K562 (cell line): ENCODE measurements around the gene IPP. TPM values are rescaled to one million over a fixed set of nuclear protein-coding genes. Genes with fewer than 3 reads are reported as not detected.
A peak's percentile ranks its signal among the peaks of the same experiment; 100 is the strongest.

ENCODE experiments used
- BRD9 ChIP-seq: fragments of 450-650 bp; IDR thresholded peaks from 2 replicates; pipeline ENCODE4 v1.6.1; 2018; ENCODE audit warnings: low read depth; ENCODE audit not compliant: partially characterized antibody
- CC2D1A ChIP-seq: fragments of 450-650 bp; IDR thresholded peaks from 2 replicates; pipeline ENCODE4 v1.6.1; 2017; ENCODE audit warnings: mild to moderate bottlenecking
- ETS2 ChIP-seq: IDR thresholded peaks from 2 replicates; pipeline ENCODE4 v1.6.1; 2016; ENCODE audit warnings: borderline replicate concordance, missing genetic modification characterization, mild to moderate bottlenecking, moderate library complexity, missing compliant biosample characterization; ENCODE audit not compliant: poor library complexity, severe bottlenecking
- EWSR1 ChIP-seq: fragments of 450-650 bp; IDR thresholded peaks from 2 replicates; pipeline ENCODE4 v1.6.1; 2018; ENCODE audit warnings: borderline replicate concordance, mild to moderate bottlenecking, low read depth, moderate library complexity; ENCODE audit not compliant: partially characterized antibody
- GABPB1 ChIP-seq: sonication (generic); formaldehyde crosslinking; IDR thresholded peaks from 2 replicates; pipeline ENCODE4 v1.8.0; 2022; ENCODE audit warnings: mild to moderate bottlenecking, missing genetic modification reagents
- HEY1 ChIP-seq: fragments of 250-450 bp; sonication (Bioruptor Pico); IDR thresholded peaks from 2 replicates; pipeline ENCODE4 v1.5.0; 2020; ENCODE audit warnings: mild to moderate bottlenecking, moderate library complexity, borderline replicate concordance
- HLTF ChIP-seq: fragments of 450-650 bp; IDR thresholded peaks from 2 replicates; pipeline ENCODE4 v1.6.1; 2016
- KLF6 ChIP-seq: fragments of 250-450 bp; sonication (Bioruptor Pico); IDR thresholded peaks from 2 replicates; pipeline ENCODE4 v1.4.0; 2020; ENCODE audit warnings: mild to moderate bottlenecking, moderate library complexity, borderline replicate concordance
- LEF1 ChIP-seq: fragments of 450-650 bp; IDR thresholded peaks from 2 replicates; pipeline ENCODE4 v1.6.1; 2016; ENCODE audit warnings: mild to moderate bottlenecking
- RCOR1 ChIP-seq, 2 experiments: IDR thresholded peaks; 2 replicates each; pipeline ENCODE4 v1.6.1; 2012; ENCODE audit warnings: low read depth in 2 of 2, low read length in 2 of 2, borderline replicate concordance in 1 of 2, improper control_type of control experiment in 1 of 2
- SRF ChIP-seq, 2 experiments: fragments of 250-450, 450-650 bp in 1 of 2; sonication (Bioruptor Pico) in 1 of 2; sonication (generic) in 1 of 2; formaldehyde crosslinking; IDR thresholded peaks; 2 replicates each; pipeline versions ENCODE4 v1.5.0 to v1.5.1; 2020 to 2022; ENCODE audit warnings: mild to moderate bottlenecking in 1 of 2, missing genetic modification reagents in 1 of 2
- ZNF134 ChIP-seq: fragments of 250-450 bp; sonication (Bioruptor Pico); conservative IDR thresholded peaks from 2 replicates; pipeline ENCODE4 v1.4.0; 2020
- ZNF707 ChIP-seq: fragments of 250-450 bp; sonication (Bioruptor Pico); conservative IDR thresholded peaks from 2 replicates; pipeline ENCODE4 v1.8.0; 2022; ENCODE audit warnings: inconsistent platforms, mild to moderate bottlenecking, moderate library complexity
- polyA plus RNA-seq, 8 experiments: library from polyadenylated mRNA; depleted of rRNA in 4 of 8; stranded (reverse) in 5 of 8; unstranded in 3 of 8; fragments of >200 nt; fragmentation: Nextera tagmentation in 2 of 8; fragmentation: Illumina TruSeq in 1 of 8; extraction: Ambion mirVana in 2 of 8; extraction: Trizol in 1 of 8; gene quantifications; 2 replicates each; pipeline versions ENCODE4 v1.2.1 to v1.2.3, GENCODE V29; 2011 to 2014; ENCODE audit warnings: inconsistent platforms in 1 of 8, missing spikeins in 1 of 8
- total RNA-seq, 7 experiments: library from RNA; depleted of rRNA in 6 of 7; stranded (reverse); fragments of >200 nt in 6 of 7; fragmentation: Illumina TruSeq in 2 of 7; extraction: Trizol in 2 of 7; gene quantifications; 2 replicates each; pipeline versions ENCODE4 v1.2.1 to v1.2.3, GENCODE V29; 2011 to 2021; ENCODE audit warnings: low replicate concordance in 1 of 7
- TF ChIP-seq, protein P1 (sequence below): fragments of 150-350 bp; IDR thresholded peaks from 2 replicates; pipeline ENCODE4 v1.6.1; 2014; ENCODE audit warnings: low read depth, mild to moderate bottlenecking, low read length, borderline replicate concordance
- TF ChIP-seq, protein P2 (sequence below): fragments of 250-450 bp; sonication (Bioruptor Pico); IDR thresholded peaks from 2 replicates; pipeline ENCODE4 v1.4.0; 2020; ENCODE audit warnings: mild to moderate bottlenecking, moderate library complexity, borderline replicate concordance
- TF ChIP-seq, protein P3 (sequence below): fragments of 200-800 bp; sonication (Bioruptor generic); IDR thresholded peaks from 2 replicates; pipeline ENCODE4 v1.6.1; 2017; ENCODE audit warnings: missing genetic modification characterization, missing compliant biosample characterization
- TF ChIP-seq, protein P4 (sequence below): fragments of 250-450 bp; sonication (Bioruptor Pico); IDR thresholded peaks from 2 replicates; pipeline ENCODE4 v1.5.0; 2022; ENCODE audit warnings: mild to moderate bottlenecking

IPP gene
- total and polyA plus RNA-seq, 9 of the 15 experiments (the other 6 are each of a cell fraction or from before 2014, with no cell fraction given) = 6.9 to 15.1 (median 9.7) TPM

DNA sequence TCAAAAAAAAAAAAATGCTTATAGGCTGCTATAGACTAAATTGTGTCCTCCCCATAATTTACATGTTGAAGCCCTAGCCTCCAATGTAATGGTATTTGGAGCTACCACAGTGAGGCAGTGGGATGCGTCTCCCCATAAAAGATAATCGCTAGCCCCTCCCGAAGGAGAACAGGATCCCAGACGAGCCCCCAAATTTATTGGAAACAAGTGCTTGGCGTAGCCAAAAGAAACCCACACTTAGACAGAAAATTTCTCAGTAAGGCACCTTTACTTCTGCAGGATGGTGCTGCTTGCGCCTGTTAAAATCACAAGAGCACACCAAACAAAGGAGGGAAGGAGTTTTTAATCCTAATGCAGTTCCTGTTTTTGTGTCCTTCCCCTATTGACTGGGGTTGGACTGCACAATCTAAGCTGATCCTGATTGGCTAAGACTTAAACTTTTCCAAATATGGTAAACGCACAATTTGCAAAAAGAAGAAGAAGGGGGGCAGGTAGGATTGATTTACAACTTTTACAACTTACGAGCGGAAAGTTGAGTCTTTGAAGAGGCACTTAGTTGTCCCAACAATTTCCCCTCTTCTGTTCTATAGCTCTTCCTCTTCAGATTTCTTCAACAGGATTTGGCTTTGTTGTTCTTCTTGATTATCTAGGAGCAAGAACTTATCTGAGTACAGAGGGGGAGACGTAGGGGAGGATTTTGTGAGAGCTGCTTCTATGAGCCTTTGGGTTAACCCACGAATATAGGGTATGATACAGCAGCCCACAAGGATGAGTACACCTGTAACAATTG lies 3.0 kb upstream of the IPP start (continued):
- TF ChIP-seq, protein P1, sequence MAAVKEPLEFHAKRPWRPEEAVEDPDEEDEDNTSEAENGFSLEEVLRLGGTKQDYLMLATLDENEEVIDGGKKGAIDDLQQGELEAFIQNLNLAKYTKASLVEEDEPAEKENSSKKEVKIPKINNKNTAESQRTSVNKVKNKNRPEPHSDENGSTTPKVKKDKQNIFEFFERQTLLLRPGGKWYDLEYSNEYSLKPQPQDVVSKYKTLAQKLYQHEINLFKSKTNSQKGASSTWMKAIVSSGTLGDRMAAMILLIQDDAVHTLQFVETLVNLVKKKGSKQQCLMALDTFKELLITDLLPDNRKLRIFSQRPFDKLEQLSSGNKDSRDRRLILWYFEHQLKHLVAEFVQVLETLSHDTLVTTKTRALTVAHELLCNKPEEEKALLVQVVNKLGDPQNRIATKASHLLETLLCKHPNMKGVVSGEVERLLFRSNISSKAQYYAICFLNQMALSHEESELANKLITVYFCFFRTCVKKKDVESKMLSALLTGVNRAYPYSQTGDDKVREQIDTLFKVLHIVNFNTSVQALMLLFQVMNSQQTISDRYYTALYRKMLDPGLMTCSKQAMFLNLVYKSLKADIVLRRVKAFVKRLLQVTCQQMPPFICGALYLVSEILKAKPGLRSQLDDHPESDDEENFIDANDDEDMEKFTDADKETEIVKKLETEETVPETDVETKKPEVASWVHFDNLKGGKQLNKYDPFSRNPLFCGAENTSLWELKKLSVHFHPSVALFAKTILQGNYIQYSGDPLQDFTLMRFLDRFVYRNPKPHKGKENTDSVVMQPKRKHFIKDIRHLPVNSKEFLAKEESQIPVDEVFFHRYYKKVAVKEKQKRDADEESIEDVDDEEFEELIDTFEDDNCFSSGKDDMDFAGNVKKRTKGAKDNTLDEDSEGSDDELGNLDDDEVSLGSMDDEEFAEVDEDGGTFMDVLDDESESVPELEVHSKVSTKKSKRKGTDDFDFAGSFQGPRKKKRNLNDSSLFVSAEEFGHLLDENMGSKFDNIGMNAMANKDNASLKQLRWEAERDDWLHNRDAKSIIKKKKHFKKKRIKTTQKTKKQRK = no peak
- TF ChIP-seq HEY1 (CRISPR knock-in tag) (no peak), LEF1 (peak; percentile 89), SRF (CRISPR knock-in tag; IDR thresholded peaks at IDR 0.05) (peak; percentile 97 to 99), ETS2 (no peak), EWSR1 (no peak), HLTF (no peak), KLF6 (CRISPR knock-in tag) (no peak; the same call in 1 of the 2 replicates), ZNF134 (no peak), CC2D1A (no peak), BRD9 (no peak), RCOR1 (IDR thresholded peaks at IDR 0.05; ENCODE audit: borderline replicate concordance in 1 of 2, low read depth in 2 of 2, low read length in 2 of 2) (peak; percentile 16 to 21; a peak in 3 of 4 replicates), ZNF707 (CRISPR knock-in tag) (no peak), GABPB1 (CRISPR knock-in tag) (peak; percentile 68; the same call in 1 of the 2 replicates)
- TF ChIP-seq, protein P2, sequence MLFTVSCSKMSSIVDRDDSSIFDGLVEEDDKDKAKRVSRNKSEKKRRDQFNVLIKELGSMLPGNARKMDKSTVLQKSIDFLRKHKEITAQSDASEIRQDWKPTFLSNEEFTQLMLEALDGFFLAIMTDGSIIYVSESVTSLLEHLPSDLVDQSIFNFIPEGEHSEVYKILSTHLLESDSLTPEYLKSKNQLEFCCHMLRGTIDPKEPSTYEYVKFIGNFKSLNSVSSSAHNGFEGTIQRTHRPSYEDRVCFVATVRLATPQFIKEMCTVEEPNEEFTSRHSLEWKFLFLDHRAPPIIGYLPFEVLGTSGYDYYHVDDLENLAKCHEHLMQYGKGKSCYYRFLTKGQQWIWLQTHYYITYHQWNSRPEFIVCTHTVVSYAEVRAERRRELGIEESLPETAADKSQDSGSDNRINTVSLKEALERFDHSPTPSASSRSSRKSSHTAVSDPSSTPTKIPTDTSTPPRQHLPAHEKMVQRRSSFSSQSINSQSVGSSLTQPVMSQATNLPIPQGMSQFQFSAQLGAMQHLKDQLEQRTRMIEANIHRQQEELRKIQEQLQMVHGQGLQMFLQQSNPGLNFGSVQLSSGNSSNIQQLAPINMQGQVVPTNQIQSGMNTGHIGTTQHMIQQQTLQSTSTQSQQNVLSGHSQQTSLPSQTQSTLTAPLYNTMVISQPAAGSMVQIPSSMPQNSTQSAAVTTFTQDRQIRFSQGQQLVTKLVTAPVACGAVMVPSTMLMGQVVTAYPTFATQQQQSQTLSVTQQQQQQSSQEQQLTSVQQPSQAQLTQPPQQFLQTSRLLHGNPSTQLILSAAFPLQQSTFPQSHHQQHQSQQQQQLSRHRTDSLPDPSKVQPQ (CRISPR knock-in tag) = no peak
- TF ChIP-seq, protein P3, sequence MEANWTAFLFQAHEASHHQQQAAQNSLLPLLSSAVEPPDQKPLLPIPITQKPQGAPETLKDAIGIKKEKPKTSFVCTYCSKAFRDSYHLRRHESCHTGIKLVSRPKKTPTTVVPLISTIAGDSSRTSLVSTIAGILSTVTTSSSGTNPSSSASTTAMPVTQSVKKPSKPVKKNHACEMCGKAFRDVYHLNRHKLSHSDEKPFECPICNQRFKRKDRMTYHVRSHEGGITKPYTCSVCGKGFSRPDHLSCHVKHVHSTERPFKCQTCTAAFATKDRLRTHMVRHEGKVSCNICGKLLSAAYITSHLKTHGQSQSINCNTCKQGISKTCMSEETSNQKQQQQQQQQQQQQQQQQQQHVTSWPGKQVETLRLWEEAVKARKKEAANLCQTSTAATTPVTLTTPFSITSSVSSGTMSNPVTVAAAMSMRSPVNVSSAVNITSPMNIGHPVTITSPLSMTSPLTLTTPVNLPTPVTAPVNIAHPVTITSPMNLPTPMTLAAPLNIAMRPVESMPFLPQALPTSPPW (CRISPR knock-in tag) = peak; percentile 100
- TF ChIP-seq, protein P4, sequence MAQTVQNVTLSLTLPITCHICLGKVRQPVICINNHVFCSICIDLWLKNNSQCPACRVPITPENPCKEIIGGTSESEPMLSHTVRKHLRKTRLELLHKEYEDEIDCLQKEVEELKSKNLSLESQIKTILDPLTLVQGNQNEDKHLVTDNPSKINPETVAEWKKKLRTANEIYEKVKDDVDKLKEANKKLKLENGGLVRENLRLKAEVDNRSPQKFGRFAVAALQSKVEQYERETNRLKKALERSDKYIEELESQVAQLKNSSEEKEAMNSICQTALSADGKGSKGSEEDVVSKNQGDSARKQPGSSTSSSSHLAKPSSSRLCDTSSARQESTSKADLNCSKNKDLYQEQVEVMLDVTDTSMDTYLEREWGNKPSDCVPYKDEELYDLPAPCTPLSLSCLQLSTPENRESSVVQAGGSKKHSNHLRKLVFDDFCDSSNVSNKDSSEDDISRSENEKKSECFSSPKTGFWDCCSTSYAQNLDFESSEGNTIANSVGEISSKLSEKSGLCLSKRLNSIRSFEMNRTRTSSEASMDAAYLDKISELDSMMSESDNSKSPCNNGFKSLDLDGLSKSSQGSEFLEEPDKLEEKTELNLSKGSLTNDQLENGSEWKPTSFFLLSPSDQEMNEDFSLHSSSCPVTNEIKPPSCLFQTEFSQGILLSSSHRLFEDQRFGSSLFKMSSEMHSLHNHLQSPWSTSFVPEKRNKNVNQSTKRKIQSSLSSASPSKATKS (CRISPR knock-in tag) = no peak
